ENCODE results near the gene MUC22. TPM values are rescaled to one million over a fixed set of nuclear protein-coding genes. Genes with fewer than 3 reads are reported as not detected.

The MUC22 gene
- total and polyA plus RNA-seq, 4 donors = not detected

DNA sequence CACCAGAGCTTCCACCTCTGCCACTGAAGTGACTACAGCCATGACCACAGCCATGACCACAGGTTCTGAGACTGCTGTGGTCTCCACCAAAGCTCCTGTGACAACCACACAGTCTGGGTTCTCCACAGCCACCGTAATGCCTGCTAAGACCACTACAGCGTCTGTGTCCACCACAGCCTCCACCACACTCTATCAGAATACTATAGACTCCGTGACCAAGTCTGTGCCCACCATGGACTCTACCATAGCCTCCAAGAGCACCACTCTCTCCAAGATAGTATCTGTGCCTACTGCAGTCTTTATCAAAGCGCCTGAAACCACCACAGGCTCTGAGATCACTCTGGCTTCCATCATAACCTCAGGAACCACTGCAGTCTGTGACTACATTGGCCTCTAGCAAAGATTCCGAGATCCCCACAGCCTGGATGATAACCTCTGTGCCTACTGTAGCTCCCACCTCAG lies 45.1 kb upstream of the MUC22 start:
- no peak overlapping the region for H3K9ac ChIP-seq (ENCODE audit: low read depth in 1 of 2, low read length in 2 of 2)
- DNase-seq (ENCODE audit: low spot score) = no peak
- H3K27ac ChIP-seq (ENCODE audit: low read depth in 1 of 2, low read length in 2 of 2) = no peak overlapping the region
- H3K27me3 ChIP-seq (ENCODE audit: control insufficient read depth in 4 of 4, insufficient read depth in 4 of 4, low read length in 3 of 4) = no peaks in the 10 kb centered on the region
- 86% methylated on average over 5 of the region's 5 CpGs for WGBS
- TF ChIP-seq ATF3 (IDR thresholded peaks at IDR 0.05) (no peak), RAD21 (IDR thresholded peaks at IDR 0.05) (no peak), NR2F2 (IDR thresholded peaks at IDR 0.05) (no peak), HNF4G (IDR thresholded peaks at IDR 0.05) (no peak), TAF1 (conservative IDR thresholded peaks at IDR 0.05) (no peak), GABPA (IDR thresholded peaks at IDR 0.05 in 1 of 2, conservative IDR thresholded peaks at IDR 0.05 in 1 of 2) (no peak), YY1 (IDR thresholded peaks at IDR 0.05) (no peak), HNF4A (conservative IDR thresholded peaks at IDR 0.05) (no peak), EGR1 (IDR thresholded peaks at IDR 0.05; ENCODE audit: low read depth in 2 of 2) (no peak), JUND (IDR thresholded peaks at IDR 0.05) (no peak), FOXA1 (IDR thresholded peaks at IDR 0.05) (no peak), RXRA (IDR thresholded peaks at IDR 0.05) (no peak), FOXA2 (IDR thresholded peaks at IDR 0.05) (no peak), ZBTB33 (IDR thresholded peaks at IDR 0.05) (no peak), SP1 (IDR thresholded peaks at IDR 0.05) (no peak)
- TF ChIP-seq, protein P1, sequence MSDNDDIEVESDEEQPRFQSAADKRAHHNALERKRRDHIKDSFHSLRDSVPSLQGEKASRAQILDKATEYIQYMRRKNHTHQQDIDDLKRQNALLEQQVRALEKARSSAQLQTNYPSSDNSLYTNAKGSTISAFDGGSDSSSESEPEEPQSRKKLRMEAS (IDR thresholded peaks at IDR 0.05) = no peak
- TF ChIP-seq, protein P2, sequence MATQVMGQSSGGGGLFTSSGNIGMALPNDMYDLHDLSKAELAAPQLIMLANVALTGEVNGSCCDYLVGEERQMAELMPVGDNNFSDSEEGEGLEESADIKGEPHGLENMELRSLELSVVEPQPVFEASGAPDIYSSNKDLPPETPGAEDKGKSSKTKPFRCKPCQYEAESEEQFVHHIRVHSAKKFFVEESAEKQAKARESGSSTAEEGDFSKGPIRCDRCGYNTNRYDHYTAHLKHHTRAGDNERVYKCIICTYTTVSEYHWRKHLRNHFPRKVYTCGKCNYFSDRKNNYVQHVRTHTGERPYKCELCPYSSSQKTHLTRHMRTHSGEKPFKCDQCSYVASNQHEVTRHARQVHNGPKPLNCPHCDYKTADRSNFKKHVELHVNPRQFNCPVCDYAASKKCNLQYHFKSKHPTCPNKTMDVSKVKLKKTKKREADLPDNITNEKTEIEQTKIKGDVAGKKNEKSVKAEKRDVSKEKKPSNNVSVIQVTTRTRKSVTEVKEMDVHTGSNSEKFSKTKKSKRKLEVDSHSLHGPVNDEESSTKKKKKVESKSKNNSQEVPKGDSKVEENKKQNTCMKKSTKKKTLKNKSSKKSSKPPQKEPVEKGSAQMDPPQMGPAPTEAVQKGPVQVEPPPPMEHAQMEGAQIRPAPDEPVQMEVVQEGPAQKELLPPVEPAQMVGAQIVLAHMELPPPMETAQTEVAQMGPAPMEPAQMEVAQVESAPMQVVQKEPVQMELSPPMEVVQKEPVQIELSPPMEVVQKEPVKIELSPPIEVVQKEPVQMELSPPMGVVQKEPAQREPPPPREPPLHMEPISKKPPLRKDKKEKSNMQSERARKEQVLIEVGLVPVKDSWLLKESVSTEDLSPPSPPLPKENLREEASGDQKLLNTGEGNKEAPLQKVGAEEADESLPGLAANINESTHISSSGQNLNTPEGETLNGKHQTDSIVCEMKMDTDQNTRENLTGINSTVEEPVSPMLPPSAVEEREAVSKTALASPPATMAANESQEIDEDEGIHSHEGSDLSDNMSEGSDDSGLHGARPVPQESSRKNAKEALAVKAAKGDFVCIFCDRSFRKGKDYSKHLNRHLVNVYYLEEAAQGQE (IDR thresholded peaks at IDR 0.05) = no peak
- TF ChIP-seq, protein P3, sequence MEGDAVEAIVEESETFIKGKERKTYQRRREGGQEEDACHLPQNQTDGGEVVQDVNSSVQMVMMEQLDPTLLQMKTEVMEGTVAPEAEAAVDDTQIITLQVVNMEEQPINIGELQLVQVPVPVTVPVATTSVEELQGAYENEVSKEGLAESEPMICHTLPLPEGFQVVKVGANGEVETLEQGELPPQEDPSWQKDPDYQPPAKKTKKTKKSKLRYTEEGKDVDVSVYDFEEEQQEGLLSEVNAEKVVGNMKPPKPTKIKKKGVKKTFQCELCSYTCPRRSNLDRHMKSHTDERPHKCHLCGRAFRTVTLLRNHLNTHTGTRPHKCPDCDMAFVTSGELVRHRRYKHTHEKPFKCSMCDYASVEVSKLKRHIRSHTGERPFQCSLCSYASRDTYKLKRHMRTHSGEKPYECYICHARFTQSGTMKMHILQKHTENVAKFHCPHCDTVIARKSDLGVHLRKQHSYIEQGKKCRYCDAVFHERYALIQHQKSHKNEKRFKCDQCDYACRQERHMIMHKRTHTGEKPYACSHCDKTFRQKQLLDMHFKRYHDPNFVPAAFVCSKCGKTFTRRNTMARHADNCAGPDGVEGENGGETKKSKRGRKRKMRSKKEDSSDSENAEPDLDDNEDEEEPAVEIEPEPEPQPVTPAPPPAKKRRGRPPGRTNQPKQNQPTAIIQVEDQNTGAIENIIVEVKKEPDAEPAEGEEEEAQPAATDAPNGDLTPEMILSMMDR (IDR thresholded peaks at IDR 0.05; ENCODE audit: low read depth, low read length, missing input control) = no peak
- H3K9me3 ChIP-seq (ENCODE audit: control insufficient read depth in 4 of 4, low read length in 3 of 4) = no peaks in the 10 kb centered on the region
- H3K36me3 ChIP-seq (ENCODE audit: control insufficient read depth in 4 of 4, insufficient read depth in 3 of 4, low read depth in 1 of 4, low read length in 3 of 4) = no peaks in the 10 kb centered on the region
- no peaks in the 10 kb centered on the region for H3K4me1 ChIP-seq (ENCODE audit: control insufficient read depth in 4 of 4, insufficient read depth in 4 of 4, low read length in 3 of 4)
- no peak overlapping the region for H3K4me3 ChIP-seq (ENCODE audit: low read depth in 1 of 3, low read length in 3 of 3)

Measured in liver (tissue), 9 donors.